Measurements from ENCODE around the gene C16orf89.

The C16orf89 gene

DNA sequence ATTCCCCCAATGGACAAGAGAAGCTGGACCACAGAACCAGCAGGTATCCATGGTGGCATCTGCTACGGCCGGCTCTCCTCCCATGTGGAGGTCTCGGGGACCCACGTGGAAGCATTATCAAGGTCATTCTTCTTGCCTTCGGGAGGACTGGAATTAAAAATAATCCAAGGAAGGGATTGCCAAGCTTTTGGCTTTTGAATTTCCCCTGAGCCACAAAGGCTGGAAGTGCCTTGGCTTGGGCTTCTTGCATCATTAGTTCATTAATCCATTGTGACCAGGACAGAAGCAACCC is 48.1 kb downstream of the C16orf89 start:
- no peak for TF ChIP-seq CTCF (IDR thresholded peaks at IDR 0.05; ENCODE audit: low read depth, low read length)
- in situ Hi-C loops (cut with HindIII; ENCODE audit: low sequenced_read_pairs): no loop called here
- no peak for DNase-seq (ENCODE audit: low read depth, low spot score)
- H3K4me3 ChIP-seq (ENCODE audit: low read depth, low read length): no peak overlapping the region

DNA sequence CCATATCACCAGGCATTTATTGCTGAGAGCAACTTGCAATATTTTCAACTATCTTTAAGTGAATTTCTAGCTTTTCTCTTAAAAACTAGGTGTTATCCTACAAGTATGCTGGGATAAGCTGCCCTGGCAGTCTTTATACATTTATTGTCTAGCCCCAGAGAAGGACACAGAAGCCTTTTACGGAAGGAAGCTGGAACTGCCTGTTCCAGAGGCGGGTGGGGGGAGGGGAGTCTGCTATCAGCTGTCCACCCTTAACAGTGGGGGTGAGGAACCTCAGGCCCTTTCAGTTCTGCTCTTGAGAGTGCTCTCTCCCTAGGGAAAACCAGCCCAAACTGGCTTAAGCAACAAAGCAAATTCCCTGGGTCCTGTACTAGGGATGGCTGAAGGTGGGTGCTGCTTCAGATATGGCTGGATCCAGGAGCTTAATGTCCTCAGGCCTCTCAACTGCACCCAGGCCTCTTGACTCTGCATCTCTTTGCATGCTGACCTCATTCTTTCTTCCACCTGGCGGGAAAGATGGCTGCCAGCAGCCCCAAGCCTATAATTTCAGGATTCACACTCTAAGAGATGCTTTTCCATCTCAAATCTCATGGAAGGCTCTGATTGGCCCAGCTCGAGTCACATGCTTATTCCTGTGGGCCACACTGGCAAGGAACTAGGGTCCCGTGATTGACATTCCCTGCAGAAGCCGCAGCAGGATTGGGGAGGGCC is 48.6 kb downstream of the C16orf89 start:
- TF ChIP-seq CTCF (IDR thresholded peaks at IDR 0.05; ENCODE audit: low read depth, low read length): no peak
- in situ Hi-C loops (cut with HindIII; ENCODE audit: low sequenced_read_pairs): no loop called here
- no peak for DNase-seq (ENCODE audit: low read depth, low spot score)

DNA sequence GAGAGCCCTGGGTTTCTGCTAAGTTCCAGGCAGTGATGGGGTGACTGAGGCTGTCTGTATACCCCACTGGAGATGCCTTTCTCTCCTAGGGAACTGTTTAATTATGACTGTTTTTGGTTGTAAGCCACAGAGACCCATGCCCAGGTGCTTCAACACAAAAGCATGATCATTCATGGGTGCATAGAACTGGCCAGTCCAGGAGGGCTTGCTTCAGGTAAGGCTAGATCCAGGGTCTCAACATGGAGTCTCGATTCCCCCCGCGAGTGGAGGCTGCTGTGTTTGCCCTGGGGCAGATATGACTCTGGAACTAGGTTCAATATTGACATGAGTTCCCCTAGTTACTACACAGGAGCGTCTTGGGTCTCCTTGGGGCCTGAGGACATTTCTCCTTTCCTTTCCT is 49.9 kb downstream of the C16orf89 start:
- no peak for TF ChIP-seq CTCF (IDR thresholded peaks at IDR 0.05; ENCODE audit: low read depth, low read length)
- in situ Hi-C loops (cut with HindIII; ENCODE audit: low sequenced_read_pairs): no loop called here
- no peak for DNase-seq (ENCODE audit: low read depth, low spot score)
- H3K4me3 ChIP-seq (ENCODE audit: low read depth, low read length): no peak overlapping the region

More for the DNA sequence above, 48.6 kb downstream of the C16orf89 start:
- no peak overlapping the region for H3K4me3 ChIP-seq (ENCODE audit: low read depth, low read length)

GRCh38 chr16:5015351-5015750 is 50.4 kb downstream of the C16orf89 start:
- no peak for DNase-seq (ENCODE audit: low read depth, low spot score)
- no peak for TF ChIP-seq CTCF (IDR thresholded peaks at IDR 0.05; ENCODE audit: low read depth, low read length)
- in situ Hi-C loops (cut with HindIII; ENCODE audit: low sequenced_read_pairs): no loop called here
- H3K4me3 ChIP-seq (ENCODE audit: low read depth, low read length): no peak overlapping the region

DNA sequence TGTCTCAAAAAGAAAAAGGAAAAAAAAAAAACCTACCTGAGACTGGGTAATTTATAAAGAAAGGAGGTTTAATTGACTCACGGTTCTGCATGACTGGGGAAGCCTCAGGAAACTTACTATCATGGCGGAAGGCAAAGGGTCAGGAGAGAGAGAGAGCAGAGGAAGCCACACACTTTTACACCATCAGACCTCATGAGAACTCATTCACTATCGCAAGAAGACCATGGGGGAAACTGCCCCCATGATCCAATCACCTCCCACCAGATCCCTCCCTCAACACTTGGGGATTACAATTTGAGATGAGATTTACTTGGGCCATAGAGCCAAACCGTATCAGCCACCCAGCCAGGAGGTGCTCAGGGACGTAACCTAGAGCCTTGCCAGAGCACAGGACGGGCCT is 52.9 kb downstream of the C16orf89 start:
- DNase-seq (ENCODE audit: low read depth, low spot score): no peak
- in situ Hi-C loops (cut with HindIII; ENCODE audit: low sequenced_read_pairs): no loop called here

DNA sequence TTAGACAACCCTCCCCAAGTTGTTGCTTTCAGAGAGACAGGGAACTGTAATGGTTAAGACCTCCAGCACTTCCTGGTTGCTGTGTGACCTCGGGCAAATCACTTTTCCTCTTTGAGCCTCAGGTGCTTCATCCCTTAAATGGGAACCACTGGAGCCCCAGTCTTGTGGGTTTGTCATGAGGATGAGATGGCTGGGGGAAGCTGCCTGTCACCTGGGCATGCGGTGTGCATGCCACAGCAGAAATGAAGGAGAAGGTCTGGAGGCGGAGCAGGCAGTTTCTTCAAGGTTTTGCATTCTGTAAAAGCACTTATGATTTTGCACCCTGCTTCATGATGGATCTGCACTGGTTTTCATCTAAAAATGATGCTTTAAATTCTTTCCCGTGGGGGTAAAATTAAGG is 54.1 kb downstream of the C16orf89 start:
- no peak for DNase-seq (ENCODE audit: low read depth, low spot score)
- in situ Hi-C loops (cut with HindIII; ENCODE audit: low sequenced_read_pairs): no loop called here
- TF ChIP-seq CTCF (IDR thresholded peaks at IDR 0.05; ENCODE audit: low read depth, low read length): no peak
- no peak overlapping the region for H3K4me3 ChIP-seq (ENCODE audit: low read depth, low read length)

More for the DNA sequence above, 52.9 kb downstream of the C16orf89 start:
- no peak for TF ChIP-seq CTCF (IDR thresholded peaks at IDR 0.05; ENCODE audit: low read depth, low read length)
- H3K4me3 ChIP-seq (ENCODE audit: low read depth, low read length): no peak overlapping the region

Measured in astrocyte of the spinal cord (primary cell).